Skin epidermis (tissue), 12 donors: ENCODE measurements around the gene AIDA.

Source experiments
- H3K27ac ChIP-seq, 21 experiments: fragments of 200-600 bp; sonication (generic) in 11 of 21; one replicate each; pipeline ENCODE4 v1.5.0; 2020; ENCODE audit warnings: mild to moderate bottlenecking in 3 of 21, inconsistent platforms in 2 of 21, moderate library complexity in 2 of 21
- H3K4me3 ChIP-seq, 7 experiments: fragments of 200-600 bp; sonication (generic) in 2 of 7; one replicate each; pipeline ENCODE4 v1.5.0; 2020; ENCODE audit warnings: inconsistent platforms in 2 of 7, mild to moderate bottlenecking in 2 of 7, moderate library complexity in 1 of 7

The AIDA gene

GRCh38 chr1:222656391-222657155 is 55.7 kb downstream of the AIDA start:
- no peak overlapping the region for H3K4me3 ChIP-seq
- no peak overlapping the region for H3K27ac ChIP-seq

- H3K4me3 ChIP-seq: no peak overlapping the region
- H3K27ac ChIP-seq: peak overlapping the region in 10 of 21 experiments; percentile 14 to 72 (median 38)
Measured at GRCh38 chr1:222654849-222655248, 57.4 kb downstream of the AIDA start.

GRCh38 chr1:222653178-222653827 is 59.0 kb downstream of the AIDA start:
- Histone ChIP-seq H3K27ac (peak overlapping the region in 1 of 21 experiments; percentile 72), H3K4me3 (no peak overlapping the region)

- no peak overlapping the region for H3K27ac ChIP-seq
- no peak overlapping the region for H3K4me3 ChIP-seq
Measured at GRCh38 chr1:222652676-222653075, 59.6 kb downstream of the AIDA start.

DNA sequence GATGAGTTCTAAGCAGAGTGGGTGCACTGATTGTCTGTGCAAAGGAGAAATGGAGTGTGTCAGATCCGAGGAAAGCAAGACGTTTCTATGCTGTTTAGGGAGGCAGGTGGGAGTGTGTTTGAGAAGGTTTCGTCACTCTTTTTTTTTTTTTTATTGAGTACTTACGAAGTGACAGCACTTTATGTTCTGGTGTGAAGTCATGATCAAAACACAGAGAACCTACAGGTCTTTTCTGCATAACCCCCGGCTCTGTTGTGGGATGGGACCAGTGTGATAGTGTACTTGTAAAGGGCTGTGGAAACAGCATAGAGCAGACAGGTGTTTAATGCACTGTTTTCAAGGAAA is 67.7 kb downstream of the AIDA start:
- H3K27ac ChIP-seq: peak overlapping the region; percentile 67 to 98 (median 96)
- H3K4me3 ChIP-seq: peak overlapping the region; percentile 65 to 95 (median 74)

- peak overlapping the region; percentile 65 to 95 (median 74) for H3K4me3 ChIP-seq
- peak overlapping the region; percentile 67 to 98 (median 96) for H3K27ac ChIP-seq
Measured at GRCh38 chr1:222643938-222644635, 68.2 kb downstream of the AIDA start.

DNA sequence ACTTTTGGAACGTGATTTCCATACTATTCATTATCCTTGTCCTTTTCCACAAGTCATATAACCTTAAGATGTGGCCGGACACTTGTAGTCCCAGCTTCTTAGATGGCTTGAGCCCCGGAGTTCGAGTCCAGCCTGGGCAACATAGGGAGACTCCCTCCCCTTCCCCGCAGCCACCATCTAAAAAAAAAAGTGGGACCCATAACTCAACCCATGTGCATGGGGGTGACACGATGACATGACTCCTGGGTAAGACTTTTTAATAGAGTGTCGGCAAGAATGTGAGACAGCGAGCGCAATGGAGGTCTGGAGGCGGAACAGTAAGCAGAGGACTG is 68.7 kb downstream of the AIDA start:
- Histone ChIP-seq H3K27ac (peak overlapping the region; percentile 67 to 98 (median 96)), H3K4me3 (peak overlapping the region; percentile 65 to 95 (median 74))

DNA sequence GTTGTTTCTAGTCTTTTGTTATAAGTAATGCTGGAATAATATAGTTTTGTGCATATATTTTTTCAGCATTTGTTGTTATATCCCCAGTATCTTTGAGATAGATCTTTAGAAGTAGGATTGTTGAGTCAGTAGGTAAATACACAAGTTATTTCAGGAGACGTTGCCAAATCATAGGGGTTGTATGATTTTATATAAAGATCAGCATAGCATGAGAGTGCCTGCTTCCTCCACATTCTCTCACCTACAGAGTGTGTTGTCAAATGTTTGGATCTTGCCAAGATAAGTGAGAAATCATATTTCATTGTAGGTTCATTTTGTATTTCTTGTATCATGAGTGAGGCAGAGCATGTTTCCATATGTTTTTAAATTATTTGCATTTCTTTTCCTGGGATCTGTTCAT is 69.8 kb downstream of the AIDA start:
- no peak overlapping the region for H3K27ac ChIP-seq
- H3K4me3 ChIP-seq: no peak overlapping the region

DNA sequence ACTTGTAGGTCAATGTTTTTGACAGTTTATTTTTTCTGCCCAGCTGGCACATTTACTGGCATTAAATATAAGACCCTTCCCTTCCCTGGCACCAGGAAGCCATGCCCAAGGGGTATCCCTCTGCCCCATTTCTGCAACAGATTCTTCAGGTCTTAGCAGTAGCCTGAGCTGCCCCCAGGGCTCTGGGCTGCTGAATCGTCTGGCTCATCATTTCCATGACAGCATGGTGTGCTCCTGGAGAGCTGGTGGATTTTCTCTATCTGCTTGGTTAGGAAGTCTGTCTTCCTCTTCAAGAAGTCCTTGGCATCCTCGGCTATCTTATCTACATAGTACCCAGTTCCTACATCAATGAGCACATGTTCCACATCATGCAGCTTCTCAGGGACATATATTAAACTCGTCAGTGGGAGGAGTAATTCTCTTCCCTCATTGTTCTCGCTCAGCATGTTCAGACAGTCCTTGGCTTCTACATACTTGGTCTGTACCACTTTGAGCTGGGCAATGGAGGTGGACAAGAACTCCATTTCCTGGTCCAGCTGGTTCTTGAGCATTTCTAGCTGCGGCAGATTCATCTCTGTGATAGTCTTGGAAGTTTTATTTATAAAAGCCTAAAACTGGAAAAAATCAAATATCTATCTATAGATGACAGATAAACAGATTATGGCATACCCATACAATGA is 70.9 kb downstream of the AIDA start:
- Histone ChIP-seq H3K4me3 (no peak overlapping the region), H3K27ac (no peak overlapping the region)

DNA sequence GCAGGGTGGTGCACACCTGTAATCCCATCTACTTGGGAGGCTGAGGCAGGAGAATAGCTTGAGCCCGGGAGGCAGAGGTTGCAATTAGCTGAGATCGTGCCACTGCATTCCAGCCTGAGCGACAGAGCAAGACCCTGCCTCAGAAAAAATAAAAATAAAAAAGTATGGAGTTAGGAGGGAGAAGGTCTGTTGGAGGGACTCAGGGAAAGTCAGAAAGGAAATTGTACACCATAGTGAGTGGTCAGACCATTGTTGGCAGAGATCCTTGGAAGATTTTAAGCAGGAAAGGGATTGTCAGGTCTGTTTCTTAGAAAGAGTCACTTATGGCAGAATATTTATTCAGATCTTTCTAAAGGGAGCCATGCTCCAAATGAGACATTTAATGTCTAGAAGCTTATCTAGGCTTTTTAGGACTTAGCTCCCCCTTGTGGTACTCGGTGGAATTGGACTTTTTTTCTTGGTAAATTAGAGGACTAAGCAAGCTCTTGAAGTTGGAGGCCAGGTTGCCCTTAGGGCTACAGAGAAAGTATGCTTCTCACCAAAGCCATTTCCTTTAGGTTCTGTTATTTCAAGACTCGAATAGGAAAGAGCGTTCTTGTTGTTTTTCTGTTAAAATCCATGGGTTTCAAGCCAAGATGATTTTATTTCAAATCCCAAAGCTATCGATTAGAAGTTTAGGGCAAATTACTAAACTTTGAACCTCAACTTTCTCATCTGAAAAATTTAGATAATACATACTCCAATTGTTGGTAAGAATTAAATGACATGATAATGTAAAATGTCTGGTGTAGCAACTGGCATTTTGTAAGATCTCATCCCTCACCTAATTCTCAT is 77.9 kb downstream of the AIDA start:
- no peak overlapping the region for H3K4me3 ChIP-seq
- peak overlapping the region in 1 of 21 experiments; percentile 11 for H3K27ac ChIP-seq

DNA sequence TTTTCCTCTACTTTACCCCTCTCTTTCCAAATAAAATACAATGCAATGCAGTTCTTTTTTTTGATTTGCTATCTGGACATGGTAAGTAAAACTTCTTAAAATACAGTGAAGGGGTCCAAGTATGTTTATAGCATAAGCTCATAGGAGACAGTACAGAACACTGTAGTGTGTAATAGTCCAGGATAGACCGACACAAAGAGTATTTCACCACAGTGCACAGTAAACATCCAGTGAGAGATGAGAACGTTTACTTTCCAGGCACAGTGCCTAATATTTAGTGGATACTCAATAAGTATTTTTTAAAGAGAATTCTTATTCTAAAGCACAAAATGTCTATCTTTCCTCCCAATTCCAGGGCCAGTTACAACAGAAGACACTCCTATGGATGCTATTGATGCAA is 79.5 kb downstream of the AIDA start:
- H3K4me3 ChIP-seq: no peak overlapping the region
- no peak overlapping the region for H3K27ac ChIP-seq

DNA sequence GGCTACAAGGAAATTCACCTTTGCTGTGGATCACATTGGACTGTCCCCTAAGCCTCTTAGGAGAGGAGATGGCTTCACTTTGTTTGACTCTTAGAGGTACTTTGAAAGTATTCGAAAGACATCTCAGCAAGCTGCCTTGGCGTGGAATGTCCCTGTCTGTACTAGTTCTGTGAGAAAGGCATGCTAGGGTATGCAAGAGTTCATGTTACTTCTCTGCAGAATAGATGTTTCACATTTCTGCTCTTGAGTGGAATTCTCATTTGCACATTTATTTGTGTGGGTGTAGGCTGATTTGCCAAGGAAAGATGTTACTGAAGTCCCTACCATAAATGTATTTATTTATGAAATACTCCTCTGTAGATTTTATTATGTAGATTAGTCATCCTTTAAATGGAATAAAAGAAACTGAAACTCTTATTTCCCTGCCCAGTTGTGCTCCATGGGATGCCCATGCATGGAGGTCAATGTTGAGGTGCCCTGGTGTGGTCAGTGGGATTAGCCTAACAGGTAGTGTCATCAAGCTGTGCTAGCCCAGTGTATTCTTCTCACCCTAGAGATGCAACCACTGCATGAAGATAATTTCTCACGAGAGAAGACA is 80.6 kb downstream of the AIDA start:
- H3K4me3 ChIP-seq: no peak overlapping the region
- no peak overlapping the region for H3K27ac ChIP-seq

DNA sequence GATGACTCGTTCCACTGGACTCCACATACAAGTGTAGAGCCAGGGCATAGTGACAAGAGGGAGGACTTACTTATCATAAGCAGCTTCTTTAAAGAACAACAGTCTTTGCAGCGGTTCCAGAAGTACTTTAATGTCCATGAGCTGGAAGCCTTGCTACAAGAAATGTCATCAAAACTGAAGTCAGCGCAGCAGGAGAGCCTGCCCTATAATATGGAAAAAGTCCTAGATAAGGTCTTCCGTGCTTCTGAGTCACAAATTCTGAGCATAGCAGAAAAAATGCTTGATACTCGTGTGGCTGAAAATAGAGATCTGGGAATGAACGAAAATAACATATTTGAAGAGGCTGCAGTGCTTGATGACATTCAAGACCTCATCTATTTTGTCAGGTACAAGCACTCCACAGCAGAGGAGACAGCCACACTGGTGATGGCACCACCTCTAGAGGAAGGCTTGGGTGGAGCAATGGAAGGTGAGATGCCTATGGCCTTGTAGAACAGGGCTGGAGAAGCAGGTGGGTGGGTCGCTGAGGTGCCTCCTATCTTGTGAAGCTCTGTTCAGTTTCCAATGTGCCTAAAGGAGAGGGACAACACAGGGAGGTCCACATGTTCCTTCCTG is 82.3 kb downstream of the AIDA start:
- no peak overlapping the region for H3K27ac ChIP-seq
- no peak overlapping the region for H3K4me3 ChIP-seq

GRCh38 chr1:222627232-222627631 is 85.1 kb downstream of the AIDA start:
- H3K4me3 ChIP-seq: no peak overlapping the region
- H3K27ac ChIP-seq: no peak overlapping the region

- Histone ChIP-seq H3K27ac (no peak overlapping the region), H3K4me3 (no peak overlapping the region)
Measured at GRCh38 chr1:222624214-222624613, 88.1 kb downstream of the AIDA start.

GRCh38 chr1:222623458-222623857 is 88.8 kb downstream of the AIDA start:
- no peak overlapping the region for H3K4me3 ChIP-seq
- H3K27ac ChIP-seq: no peak overlapping the region

- H3K4me3 ChIP-seq: no peak overlapping the region
- H3K27ac ChIP-seq: no peak overlapping the region
Measured at GRCh38 chr1:222622765-222623164, 89.5 kb downstream of the AIDA start.

DNA sequence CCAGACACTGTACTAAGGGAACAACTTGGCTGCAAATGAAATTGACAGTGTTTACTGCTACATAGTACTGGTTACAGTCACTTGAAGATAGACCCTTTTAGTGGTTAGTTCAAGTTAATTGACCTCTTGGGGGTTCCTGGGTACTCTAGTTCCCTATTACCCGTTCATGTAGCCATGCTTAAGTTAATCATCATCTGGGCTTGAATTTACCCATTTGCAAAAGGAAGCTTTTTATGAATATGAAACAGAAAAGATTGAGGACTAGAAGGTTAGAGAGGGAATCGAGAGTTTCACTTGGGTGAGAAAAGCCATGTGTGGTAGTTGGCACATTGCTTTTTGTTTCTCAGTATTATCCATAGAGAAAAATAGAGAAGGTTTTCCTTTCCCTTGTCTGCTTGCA is 91.7 kb downstream of the AIDA start:
- no peak overlapping the region for H3K4me3 ChIP-seq
- H3K27ac ChIP-seq: no peak overlapping the region
